ENCODE results near the gene ICA1. TPM values are rescaled to one million over a fixed set of nuclear protein-coding genes. Genes with fewer than 3 reads are reported as not detected.

ICA1 gene
- 14.6 and 33.6 TPM in 2 replicates for total RNA-seq (2014; rRNA removed; shearing (Covaris generic))

GRCh38 chr7:8261711-8262695 is at the start of gene ICA1:
TSS of gene ICA1 (minus strand) at chr7:8262167. CDS start at chr7:8235926, 26,241 bp downstream.

Small RNA genes lying within 50 kb of the gene (small RNA-seq; reads per million reads assigned to genes)
- not detected for gene AC007009.1

Other genes with a start within 250 kb of the ICA1 start
- not detected in 2 replicates for gene NXPH1, start 171.4 kb upstream of the ICA1 start, total RNA-seq (2014; rRNA removed; shearing (Covaris generic))